Stimulated activated CD4-positive, alpha-beta T cell treated with anti-CD3 and anti-CD28 coated beads, TNF-alpha, amount 100 ng/mL, for 4 hours (primary cell): ENCODE results near the gene COX7A1.
"Not testable (repeated sequence)": the region's sequence is repeated elsewhere in the genome, so short reads cannot be mapped to it uniquely, and the experiment has no call there.

Source experiments
- DNase-seq, 3 experiments: peaks; one replicate each; pipeline ENCODE4 v3.0.0-alpha.2; 2020; ENCODE audit warnings: low read depth in 3 of 3

COX7A1 gene

DNA sequence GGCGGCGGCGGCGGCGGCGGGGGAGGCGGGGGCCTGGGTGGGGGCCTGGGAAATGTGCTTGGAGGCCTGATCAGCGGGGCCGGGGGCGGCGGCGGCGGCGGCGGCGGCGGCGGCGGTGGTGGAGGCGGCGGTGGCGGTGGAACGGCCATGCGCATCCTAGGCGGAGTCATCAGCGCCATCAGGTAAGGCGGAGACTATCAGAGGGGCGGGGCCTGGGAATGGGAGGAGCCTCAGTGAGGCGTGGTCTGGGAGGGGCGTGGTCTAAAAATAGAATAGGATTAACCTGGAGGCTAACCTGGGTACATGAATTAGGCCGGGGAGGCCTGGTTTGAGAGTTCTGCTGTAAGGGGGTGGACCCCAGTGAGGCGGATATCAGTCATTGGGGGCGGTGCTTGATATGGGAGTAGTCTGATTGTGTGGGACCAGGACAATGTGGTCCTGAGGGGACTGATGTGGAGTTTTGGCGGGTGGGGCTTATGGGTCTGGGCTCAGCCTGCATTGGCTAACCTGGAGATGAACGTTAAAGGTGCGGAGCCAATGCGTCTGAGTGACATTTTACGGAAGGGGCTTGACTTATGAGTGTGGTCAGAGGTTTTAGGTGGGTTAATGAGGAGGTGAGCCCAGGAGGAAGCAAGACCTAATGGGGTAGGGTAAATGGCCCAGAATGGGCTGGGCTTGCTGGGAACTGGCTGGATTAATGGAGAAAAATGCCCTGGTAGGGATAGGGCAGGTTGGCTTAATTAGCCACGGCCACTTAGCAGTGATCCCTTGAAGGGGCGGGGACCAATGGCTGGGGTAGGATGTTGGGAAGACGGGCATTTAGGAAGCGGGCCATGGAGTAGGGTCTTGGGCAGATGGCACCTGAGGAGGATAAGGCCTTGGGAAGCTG is 11.0 kb downstream of the COX7A1 start:
- DNase-seq: peak; percentile 83 to 90 (median 86)

DNA sequence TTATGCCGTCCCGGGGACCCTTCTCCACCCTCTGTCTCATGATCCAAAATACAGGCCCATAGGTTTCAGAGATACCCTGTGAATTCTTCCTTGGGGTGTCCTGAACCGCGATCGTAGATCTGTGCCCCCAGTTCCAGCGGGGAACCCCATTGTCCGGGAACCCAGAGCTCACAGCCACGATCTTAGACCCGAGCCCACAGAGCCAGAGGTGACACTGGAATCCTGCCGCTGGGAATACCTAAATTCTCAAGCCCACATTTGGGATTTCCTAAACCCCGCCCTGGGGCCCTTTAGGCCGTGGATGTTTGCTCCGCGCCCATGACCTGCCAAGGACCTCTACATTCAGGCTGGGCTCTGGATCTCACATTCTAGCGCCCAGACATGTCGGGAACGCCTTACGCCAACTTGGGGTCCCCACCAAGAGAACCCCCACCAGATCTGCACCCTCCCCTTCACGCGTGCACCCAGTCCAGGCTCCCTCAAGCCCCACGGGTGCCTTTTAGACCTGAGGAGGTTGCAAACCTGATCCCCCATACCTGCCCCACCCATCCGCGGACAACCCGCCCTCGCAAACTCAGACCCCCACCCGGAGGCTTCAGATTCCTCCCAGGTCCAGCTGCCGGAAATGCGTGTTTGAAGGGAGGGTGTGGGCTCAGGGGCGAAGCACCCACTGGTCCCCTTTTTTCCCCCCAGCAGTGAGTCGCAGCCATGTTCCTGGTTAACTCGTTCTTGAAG is 11.8 kb downstream of the COX7A1 start:
- DNase-seq: peak in 2 of 3 experiments; percentile 14 to 16

DNA sequence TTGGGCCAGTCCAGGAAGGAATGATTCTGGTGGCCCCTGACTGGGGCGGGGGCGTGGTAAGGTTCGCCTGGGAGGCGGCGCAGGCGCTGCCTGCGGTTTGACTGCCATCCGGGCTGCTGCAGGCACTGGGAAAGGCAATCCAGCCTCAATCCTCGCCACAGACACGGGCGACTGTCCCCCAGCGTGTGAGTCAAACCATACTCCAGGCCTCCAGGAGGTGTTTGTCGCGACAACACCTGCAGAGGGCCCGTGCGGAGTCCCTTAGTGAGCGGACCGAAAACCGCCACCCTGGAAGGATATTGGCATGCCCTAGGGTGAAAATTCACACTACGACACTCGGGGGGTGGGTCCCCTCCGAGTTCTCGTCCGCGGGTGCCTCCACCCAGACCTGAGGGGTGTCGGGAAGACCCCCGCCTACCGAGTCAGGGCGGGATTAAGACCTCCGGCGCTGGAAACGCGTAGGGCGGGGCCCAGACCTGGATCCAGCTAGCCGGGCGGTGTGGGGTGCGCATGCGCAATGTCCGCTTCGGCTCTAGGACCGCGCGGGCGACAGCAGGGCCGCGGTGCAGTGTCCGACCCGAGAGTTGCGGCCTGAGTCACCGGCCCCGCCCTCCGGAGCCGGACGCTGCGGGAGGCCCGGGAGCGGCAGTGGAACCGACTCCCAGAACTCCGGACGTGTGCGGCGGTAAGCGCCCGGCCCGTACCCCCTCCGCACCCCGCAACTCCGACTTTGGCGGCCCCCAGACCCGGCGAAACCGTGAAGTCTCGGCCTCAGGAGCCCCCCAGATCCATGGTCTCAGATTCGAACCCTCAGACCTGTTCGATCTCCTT is 12.6 kb downstream of the COX7A1 start, which contains the start of gene CAPNS1:
CAPNS1 (plus strand) TSS at position 594 of the 831 bp plus-strand sequence. CDS start 946 bp downstream, outside the sequence.
- peak; percentile 82 to 88 (median 84) for DNase-seq

DNA sequence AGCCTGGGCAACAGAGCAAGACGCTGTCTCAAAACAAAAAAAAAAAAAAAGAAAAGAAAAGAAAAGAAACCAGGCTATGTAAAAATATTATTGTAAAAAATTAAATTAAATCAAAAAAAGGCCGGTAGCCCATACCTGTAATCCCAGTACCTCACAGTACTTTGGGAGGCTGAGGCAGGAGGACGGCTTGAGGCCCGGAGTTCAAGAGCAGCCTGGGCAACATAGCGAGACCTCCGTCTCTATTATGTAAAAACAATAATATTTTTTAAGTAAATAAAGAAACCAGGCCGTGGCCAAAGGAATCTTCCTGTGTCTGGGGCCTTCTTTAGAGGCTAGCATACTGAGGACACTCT is 13.2 kb downstream of the COX7A1 start:
- no peak for DNase-seq

DNA sequence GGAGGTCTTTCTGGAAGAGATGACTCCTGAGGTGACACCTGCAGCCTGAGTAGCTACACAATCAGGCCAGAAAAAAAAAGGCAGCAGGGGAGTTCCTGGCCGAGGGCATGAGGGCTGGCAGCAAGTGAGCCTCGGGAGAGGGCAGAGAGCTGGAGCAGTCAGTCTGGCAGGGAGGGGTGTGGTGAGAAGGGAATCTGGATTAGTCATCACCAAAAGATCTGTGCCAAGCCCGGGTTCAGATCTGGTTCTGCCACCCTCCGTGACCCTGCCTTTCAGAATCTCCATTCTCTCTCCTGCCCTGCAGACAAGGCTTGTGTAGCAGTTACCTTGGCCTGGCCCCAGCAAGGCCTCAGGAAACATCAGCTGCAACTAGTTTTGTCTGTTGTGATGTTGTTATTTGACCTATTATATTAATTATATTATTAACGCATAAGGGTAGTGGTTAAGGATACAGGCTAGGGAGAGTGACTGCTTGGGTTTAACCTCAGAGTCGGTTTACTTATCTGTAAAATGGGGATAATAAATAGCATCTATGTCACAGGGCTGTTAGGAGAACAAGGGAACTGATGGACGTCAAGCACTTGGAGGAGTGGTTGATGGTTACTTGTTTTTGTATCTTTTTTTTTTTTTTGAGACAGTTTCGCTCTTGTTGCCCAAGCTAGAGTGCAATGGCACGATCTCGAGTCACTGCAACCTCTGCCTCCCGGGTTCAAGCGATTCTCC is 15.1 kb downstream of the COX7A1 start:
- no peak for DNase-seq

DNA sequence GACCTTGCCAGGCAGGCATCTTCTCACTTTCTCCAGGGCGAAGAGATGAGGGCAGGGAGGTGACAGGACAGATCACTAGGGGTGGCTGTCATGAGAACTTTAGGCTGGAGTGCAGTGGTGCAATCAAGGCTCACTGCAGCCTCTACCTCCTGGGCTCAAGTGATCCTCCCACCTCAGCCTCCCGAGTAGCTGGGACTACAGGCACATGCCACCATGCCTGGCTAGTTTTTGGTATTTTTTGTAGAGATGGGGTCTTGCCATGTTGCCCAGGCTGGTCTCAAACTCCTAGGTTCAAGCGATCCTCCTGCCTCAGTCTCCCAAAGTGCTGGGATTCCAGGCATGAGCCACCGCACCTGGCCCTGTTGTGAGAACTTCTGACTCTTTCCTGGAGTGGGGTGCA is 17.4 kb downstream of the COX7A1 start:
- DNase-seq: not testable (repeated sequence)

DNA sequence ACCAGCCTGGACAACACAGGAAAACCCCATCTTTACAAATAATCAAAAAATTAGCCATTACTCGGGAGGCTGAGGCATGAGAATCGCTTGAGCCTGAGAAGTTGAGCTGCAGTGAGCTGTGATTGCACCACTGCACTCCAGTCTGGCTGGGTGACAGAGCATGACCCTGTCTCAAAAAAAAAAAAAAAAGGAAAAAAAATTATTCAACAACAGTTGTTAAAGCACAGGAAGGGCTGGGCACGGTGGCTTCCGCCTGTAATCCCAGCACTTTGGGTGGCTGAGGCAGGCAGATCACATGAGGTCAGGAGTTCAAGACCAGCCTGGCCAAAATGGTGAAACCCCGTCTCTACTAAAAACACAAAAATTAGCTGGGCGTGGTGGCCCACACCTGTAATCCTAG is 21.0 kb downstream of the COX7A1 start:
- DNase-seq: not testable (repeated sequence)

DNA sequence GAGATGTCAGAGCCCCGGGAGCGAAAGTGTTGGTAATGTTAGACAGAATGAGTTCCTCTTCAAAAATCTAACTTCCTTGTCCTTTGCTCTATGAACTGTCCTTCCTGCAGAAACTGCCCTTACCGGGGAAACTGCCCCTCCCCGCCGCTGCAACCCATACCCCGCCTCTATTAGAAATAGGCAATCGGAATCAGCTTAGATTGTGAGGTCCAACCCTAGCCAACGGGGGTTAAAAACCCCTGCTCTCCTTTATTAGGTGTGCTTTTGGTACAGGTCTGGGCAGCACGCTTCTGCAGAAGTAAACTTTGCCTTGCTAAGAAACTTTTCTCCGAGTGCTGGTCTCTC is 23.9 kb downstream of the COX7A1 start:
- no peak for DNase-seq

DNA sequence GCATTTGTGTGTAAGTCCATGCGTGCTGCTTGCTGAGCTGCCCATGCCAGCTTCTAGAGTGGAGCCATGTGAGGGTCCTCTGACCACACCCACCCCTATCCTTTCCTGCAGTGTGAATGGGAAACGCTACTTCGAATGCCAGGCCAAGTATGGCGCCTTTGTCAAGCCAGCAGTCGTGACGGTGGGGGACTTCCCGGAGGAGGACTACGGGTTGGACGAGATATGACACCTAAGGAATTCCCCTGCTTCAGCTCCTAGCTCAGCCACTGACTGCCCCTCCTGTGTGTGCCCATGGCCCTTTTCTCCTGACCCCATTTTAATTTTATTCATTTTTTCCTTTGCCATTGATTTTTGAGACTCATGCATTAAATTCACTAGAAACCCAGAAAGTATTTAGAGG is 26.7 kb downstream of the COX7A1 start:
- DNase-seq: no peak

DNA sequence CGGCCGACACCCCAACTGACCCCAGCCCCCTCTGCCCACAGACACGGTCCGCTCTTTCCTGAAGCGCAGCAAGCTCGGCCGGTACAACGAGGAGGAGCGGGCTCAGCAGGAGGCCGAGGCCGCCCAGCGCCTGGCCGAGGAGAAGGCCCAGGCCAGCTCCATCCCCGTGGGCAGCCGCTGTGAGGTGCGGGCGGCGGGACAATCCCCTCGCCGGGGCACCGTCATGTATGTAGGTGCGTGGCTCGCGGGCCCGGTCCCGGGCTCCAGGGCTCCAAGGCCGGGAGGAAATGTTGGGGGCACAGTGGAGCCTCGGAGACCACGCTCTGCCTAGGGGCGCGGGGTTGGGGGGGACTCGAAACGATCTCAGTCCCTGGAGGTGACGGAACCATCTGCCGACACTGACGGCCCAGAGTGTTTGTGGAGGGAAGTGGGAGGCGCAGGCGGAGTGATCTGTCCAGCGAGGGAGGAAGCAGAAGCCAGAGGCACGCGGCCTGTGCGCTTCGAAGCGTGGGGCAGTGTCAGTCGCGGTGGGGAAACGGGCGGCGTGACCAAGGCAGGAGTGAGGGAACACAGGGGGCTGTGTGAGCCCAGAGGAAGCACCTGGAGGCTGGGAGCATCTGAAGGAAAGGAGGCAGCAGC is 30.6 kb downstream of the COX7A1 start:
- DNase-seq: no peak

DNA sequence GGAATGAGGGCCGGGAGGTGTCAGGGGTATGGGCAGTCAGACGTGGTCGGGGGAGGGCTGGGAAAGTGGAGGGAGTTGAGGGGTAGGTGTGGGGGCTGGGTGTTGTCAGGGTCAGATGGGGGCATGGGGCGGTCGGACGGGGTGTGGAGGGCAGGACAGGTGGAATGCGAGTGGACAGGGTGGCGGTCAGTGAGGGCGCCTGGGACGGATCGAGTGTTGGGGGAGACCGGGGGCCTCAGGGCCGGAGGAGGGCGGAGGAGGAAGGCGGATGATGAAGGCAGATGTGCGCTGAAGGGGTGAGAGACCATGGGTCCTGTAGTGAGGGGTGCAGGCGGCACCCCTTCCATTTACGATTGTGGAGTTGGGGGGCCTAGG is 31.3 kb downstream of the COX7A1 start:
- DNase-seq: no peak

DNA sequence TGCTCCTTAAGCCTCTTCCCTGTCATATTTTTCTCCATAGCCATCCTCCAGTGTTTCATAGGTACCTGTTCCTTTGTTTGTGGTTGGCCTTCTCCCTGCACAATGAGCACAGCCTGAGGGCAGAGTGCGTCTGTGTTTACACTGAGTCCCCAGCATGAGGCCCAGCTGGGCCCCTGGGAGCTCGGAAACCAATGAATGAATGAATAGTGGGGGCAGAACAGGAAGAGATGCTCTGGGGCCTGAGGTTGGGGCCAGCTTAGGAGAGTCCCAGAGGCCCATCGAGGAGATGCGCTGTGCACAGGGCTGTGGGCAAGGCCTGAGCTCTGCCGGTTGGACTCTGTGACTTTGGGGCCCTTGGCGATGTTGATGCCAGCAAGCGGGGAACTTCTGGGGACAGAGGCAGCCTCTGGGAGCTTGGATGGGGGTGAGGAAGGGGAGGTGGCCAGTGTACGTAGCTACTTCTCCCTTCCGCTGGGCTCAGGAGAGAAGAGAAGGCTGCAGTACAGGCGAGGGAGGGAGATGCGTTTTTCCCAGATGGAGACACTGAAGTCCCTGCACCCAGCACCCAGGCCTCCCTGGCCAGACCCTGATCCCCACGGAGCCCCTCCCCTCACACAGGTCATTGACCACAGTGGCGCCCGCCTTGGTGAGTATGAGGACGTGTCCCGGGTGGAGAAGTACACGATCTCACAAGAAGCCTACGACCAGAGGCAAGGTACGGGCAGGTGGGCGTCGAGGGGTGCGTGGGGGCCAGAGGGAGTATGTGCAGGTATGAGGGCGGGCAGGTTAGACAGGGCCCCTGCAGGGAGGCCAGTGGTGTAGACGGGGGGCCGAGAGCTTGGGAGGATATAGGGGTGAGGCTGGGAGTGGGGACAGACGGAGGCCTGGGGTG is 31.9 kb downstream of the COX7A1 start:
- DNase-seq: no peak

DNA sequence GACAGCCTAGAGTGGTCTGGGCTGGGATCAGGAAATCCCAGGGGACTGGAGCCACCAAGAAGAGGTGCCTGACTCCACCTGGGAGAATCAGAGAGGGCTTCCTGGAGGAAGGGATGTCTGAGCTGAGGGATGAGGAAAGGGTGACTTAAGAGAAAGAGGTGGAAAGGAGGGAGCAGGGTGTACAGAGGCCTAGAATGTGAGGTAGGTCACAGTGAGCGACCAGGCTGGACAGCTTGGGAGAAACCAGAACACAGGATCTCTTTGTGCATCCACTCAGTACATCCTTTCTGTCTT is 36.0 kb downstream of the COX7A1 start:
- no peak for DNase-seq

DNA sequence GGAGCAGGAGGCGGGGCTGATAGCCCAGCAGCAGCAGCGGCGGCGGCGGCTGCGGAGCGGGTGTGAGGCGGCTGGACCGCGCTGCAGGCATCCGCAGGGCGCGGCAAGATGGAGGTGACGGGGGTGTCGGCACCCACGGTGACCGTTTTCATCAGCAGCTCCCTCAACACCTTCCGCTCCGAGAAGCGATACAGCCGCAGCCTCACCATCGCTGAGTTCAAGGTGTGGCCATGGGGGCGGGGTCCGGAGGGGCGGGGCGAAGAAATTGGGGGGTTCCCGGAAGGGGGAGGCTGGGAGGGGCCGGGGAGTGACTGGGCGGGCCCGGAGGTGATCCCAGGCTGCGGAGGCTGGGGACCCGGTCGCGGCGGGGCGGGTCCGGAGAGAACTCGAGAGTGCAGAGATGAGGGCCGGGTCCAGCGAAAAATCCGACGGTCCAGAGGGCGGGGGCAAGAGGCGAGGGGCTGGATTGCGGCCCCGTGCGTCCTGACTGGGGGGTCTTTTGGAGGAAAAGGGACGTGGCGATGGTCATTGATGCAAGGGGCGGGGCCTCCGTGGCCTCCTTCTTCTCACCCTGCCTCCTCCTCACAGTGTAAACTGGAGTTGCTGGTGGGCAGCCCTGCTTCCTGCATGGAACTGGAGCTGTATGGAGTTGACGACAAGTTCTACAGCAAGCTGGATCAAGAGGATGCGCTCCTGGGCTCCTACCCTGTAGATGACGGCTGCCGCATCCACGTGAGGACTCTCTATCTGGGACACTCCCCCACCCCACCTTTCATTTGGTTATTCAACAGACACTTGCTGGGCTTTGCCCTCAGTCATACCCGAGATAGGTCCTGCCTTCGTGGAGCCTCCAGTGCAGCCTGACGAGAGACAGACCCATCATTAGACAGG is 36.5 kb downstream of the COX7A1 start, which contains the start of gene TBCB:
TBCB (plus strand) TSS at position 16 of the 891 bp plus-strand sequence; CDS start at position 109, 93 bp downstream.
- peak; percentile 88 to 94 (median 90) for DNase-seq

DNA sequence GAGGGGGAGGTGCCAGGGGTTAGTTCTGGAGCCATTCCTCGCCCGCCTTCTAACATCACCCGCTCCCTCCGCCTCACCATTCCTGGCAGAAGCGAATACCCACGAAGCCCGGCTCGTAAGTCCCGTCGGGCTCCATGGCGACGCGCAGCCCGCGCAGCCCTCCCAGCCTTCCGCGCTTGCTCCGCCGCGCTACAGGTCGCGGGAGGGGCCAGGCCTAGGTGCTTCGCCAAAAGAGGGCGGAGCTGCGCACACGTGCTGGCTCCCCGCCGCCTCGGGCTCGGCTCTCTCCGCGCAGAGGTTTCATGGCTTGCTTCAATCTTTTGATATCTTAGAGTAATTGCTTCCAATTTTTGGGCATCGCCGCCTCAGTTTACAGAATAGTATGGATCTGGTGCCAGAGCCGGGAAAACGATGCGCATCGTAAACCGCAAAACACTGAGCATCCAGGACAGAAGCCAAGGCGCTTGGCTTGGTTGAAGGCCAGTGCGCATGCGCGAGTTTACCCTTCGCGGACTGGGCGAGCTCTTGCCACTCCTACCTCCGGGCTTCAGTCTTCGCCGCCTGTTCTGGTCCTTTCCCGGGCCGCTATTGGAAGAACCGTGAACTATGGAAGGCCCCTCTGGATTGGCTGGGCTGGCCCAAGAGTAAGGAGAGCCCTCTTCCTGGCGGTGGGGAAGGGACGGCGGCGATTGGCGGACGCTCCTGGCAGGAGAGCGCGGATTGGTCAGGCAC is 37.4 kb downstream of the COX7A1 start, which contains the start of gene POLR2I:
POLR2I (minus strand) TSS at position 155 of the 732 bp plus-strand sequence; CDS start at position 136, 19 bp downstream.
- peak; percentile 94 to 98 (median 97) for DNase-seq

DNA sequence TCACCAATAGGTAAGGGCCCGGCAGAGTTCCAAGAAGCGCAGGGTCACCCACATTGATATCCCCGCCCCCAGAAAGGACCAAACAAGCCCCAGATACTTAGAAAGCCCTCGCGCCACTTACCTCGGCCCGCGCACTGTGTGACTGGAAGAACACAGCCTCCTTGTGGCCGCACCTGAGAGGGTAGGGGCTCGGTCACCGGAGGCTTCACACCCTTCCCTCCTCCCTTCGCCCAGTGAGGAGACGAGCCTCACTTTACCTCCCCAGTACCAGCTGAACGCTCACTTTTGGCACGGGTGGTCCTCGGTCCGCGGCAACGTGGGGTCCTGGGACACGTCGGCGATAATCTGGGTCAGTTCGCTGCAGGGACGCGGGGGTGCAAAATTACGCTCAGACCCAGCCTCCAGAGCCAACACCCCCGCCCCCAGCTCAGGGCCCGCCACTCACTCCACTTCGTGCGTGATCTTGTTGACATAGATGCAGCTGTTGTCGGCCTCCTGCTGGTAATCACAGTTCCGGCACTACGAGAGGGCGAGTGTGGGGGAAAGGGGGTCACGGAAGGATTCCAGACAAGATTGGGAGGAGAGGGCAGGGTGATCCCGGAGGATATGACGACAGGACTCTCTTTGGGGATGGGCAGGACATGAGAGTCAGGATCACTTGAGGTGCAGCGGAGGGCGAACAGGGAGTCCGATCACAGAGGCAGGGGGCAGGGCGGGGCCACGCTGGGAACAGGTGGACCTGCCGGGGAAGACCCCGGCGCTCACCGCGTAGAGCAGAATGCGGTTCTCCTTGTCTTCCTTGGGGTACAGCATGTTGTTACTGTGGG is 38.1 kb downstream of the COX7A1 start:
- no peak for DNase-seq

DNA sequence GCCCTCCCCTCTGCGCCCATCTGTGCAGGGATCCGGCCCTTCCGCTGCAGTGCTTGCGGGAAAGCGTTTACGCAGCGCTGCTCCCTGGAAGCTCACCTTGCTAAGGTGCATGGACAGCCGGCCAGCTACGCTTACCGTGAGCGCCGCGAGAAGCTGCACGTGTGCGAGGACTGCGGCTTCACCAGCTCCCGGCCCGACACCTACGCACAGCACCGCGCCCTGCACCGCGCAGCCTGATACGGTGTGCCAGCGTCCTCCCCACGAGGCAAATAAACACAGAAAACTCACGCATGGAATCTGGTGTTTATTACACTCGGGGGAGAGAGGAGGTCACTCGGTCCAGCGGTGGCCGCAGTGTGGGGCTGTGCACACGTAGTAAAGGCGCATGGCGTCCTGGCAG is 38.8 kb downstream of the COX7A1 start:
- DNase-seq: no peak
